ENCODE data around the gene MMP8.
"Not testable (repeated sequence)": the region's sequence is repeated elsewhere in the genome, so short reads cannot be mapped to it uniquely, and the experiment has no call there.

The MMP8 gene

GRCh38 chr11:102724904-102725500, at the start of gene MMP8:
MMP8 (minus strand) TSS chr11:102724954; CDS start chr11:102724855, 99 bp downstream.
- DNase-seq, result no peak

GRCh38 chr11:102773386-102773785, 48.6 kb upstream of the MMP8 start:
- DNase-seq, result no peak

- DNase-seq, result no peak
Measured at GRCh38 chr11:102771351-102771750, 46.6 kb upstream of the MMP8 start.

GRCh38 chr11:102770191-102770590, 45.4 kb upstream of the MMP8 start:
- DNase-seq, result no peak

GRCh38 chr11:102767800-102768199, 43.0 kb upstream of the MMP8 start:
- no peak for DNase-seq

GRCh38 chr11:102763440-102763839, 38.7 kb upstream of the MMP8 start:
- DNase-seq, result no peak

- no peak for DNase-seq
Measured at GRCh38 chr11:102762361-102762767, 37.6 kb upstream of the MMP8 start.

GRCh38 chr11:102761646-102762238, 37.0 kb upstream of the MMP8 start:
- DNase-seq, result no peak

- no peak for DNase-seq
Measured at GRCh38 chr11:102760344-102761035, 35.7 kb upstream of the MMP8 start.

- no peak for DNase-seq
Measured at GRCh38 chr11:102757823-102758549, 33.2 kb upstream of the MMP8 start.

- no peak for DNase-seq
Measured at GRCh38 chr11:102753267-102753666, 28.5 kb upstream of the MMP8 start.

GRCh38 chr11:102751673-102752072, 26.9 kb upstream of the MMP8 start:
- no peak for DNase-seq

GRCh38 chr11:102749101-102749722, 24.5 kb upstream of the MMP8 start:
- no peak for DNase-seq

GRCh38 chr11:102746746-102747578, 22.2 kb upstream of the MMP8 start:
- peak; percentile 47 for DNase-seq

GRCh38 chr11:102734650-102735049, 9.9 kb upstream of the MMP8 start:
- DNase-seq, result no peak

GRCh38 chr11:102733232-102733875, 8.6 kb upstream of the MMP8 start:
- peak; percentile 66 for DNase-seq

- not testable (repeated sequence) for DNase-seq
Measured at GRCh38 chr11:102730944-102731343, 6.2 kb upstream of the MMP8 start.

GRCh38 chr11:102729849-102730815, 5.4 kb upstream of the MMP8 start:
- no peak for DNase-seq

- no peak for DNase-seq
Measured at GRCh38 chr11:102727890-102728289, 3.1 kb upstream of the MMP8 start.

GRCh38 chr11:102722821-102723220, 1.9 kb downstream of the MMP8 start:
- DNase-seq, result no peak
